NCI-H446 (cell line): ENCODE results near the gene SHC2.
"Not testable (repeated sequence)": the region's sequence is repeated elsewhere in the genome, so short reads cannot be mapped to it uniquely, and the experiment has no call there.

Source experiments
- DNase-seq, 2 experiments: peaks; one replicate each; lab custom pipeline; 2025; lab: John Stamatoyannopoulos, UW

The SHC2 gene

GRCh38 chr19:422917-423226 is 38.0 kb downstream of the SHC2 start:
- not testable (repeated sequence) for DNase-seq

GRCh38 chr19:422213-422916 is 38.5 kb downstream of the SHC2 start:
- no peak for DNase-seq

- no peak for DNase-seq
These were observed 40.9 kb downstream of the SHC2 start for GRCh38 chr19:419721-420515.

GRCh38 chr19:418761-419671 is 41.8 kb downstream of the SHC2 start:
- DNase-seq: no peak

GRCh38 chr19:416416-416815 is 44.4 kb downstream of the SHC2 start:
- DNase-seq: no peak

GRCh38 chr19:415292-415691 is 45.5 kb downstream of the SHC2 start:
- no peak for DNase-seq

- DNase-seq: no peak
These were observed 46.9 kb downstream of the SHC2 start for GRCh38 chr19:413756-414420.

GRCh38 chr19:412356-413355 is 48.2 kb downstream of the SHC2 start:
- DNase-seq: no peak

GRCh38 chr19:411723-412355 is 49.0 kb downstream of the SHC2 start:
- no peak for DNase-seq

- not testable (repeated sequence) for DNase-seq
These were observed 49.6 kb downstream of the SHC2 start for GRCh38 chr19:411121-411722.

- no peak for DNase-seq
These were observed 50.5 kb downstream of the SHC2 start for GRCh38 chr19:410243-410781.

GRCh38 chr19:409516-410242 is 51.2 kb downstream of the SHC2 start:
- DNase-seq: no peak

- DNase-seq: no peak
These were observed 51.8 kb downstream of the SHC2 start, which contains the start of gene C2CD4C for GRCh38 chr19:408902-409515. C2CD4C (minus strand) TSS chr19:409147; CDS start chr19:408361, 786 bp downstream.

- DNase-seq: no peak
These were observed 52.4 kb downstream of the SHC2 start for GRCh38 chr19:408441-408901.

GRCh38 chr19:407511-408440 is 53.1 kb downstream of the SHC2 start:
- no peak for DNase-seq

- no peak for DNase-seq
These were observed 53.8 kb downstream of the SHC2 start for GRCh38 chr19:406971-407510.
